ENCODE results near the gene LHFPL6. TPM values are rescaled to one million over a fixed set of nuclear protein-coding genes. Genes with fewer than 3 reads are reported as not detected.

Gene LHFPL6
- total RNA-seq, 2 donors from 2014 or later: 0.52 to 2.8 TPM

GRCh38 chr13:39379118-39379517 is 223.9 kb downstream of the LHFPL6 start:
- no peak for DNase-seq (ENCODE audit: low spot score in 2 of 2)
- peak in 1 of 2 donors; percentile 92 for ATAC-seq
- Mint-ChIP-seq H3K9me3 (no peaks in the 10 kb centered on the region), H3K36me3 (no peaks in the 10 kb centered on the region), H3K27ac (no peak overlapping the region)

GRCh38 chr13:39378306-39378705 is 224.7 kb downstream of the LHFPL6 start:
- no peak for DNase-seq (ENCODE audit: low spot score in 2 of 2)
- no peak for ATAC-seq
- Mint-ChIP-seq H3K9me3 (no peaks in the 10 kb centered on the region), H3K27ac (no peak overlapping the region), H3K36me3 (no peaks in the 10 kb centered on the region)

- H3K36me3 Mint-ChIP-seq: no peaks in the 10 kb centered on the region
- H3K27ac Mint-ChIP-seq: no peak overlapping the region
- DNase-seq (ENCODE audit: low spot score in 2 of 2) (no peak), ATAC-seq (no peak)
- H3K9me3 Mint-ChIP-seq: no peaks in the 10 kb centered on the region
These were observed 225.3 kb downstream of the LHFPL6 start for GRCh38 chr13:39377699-39378098.

- no peak for ATAC-seq
- Mint-ChIP-seq H3K27ac (no peak overlapping the region), H3K36me3 (no peaks in the 10 kb centered on the region), H3K9me3 (no peaks in the 10 kb centered on the region)
- no peak for DNase-seq (ENCODE audit: low spot score in 2 of 2)
These were observed 226.9 kb downstream of the LHFPL6 start for GRCh38 chr13:39376076-39376475.

- Mint-ChIP-seq H3K27ac (no peak overlapping the region), H3K36me3 (no peaks in the 10 kb centered on the region), H3K9me3 (no peaks in the 10 kb centered on the region)
- ATAC-seq (no peak), DNase-seq (ENCODE audit: low spot score in 2 of 2) (no peak)
These were observed 227.4 kb downstream of the LHFPL6 start for GRCh38 chr13:39375601-39376000.

- Mint-ChIP-seq H3K9me3 (no peaks in the 10 kb centered on the region), H3K36me3 (no peaks in the 10 kb centered on the region), H3K27ac (no peak overlapping the region)
- ATAC-seq (no peak), DNase-seq (ENCODE audit: low spot score in 2 of 2) (no peak)
These were observed 228.2 kb downstream of the LHFPL6 start for GRCh38 chr13:39374741-39375189.

GRCh38 chr13:39373145-39373544 is 229.8 kb downstream of the LHFPL6 start:
- no peak overlapping the region for H3K27ac Mint-ChIP-seq
- DNase-seq (ENCODE audit: low spot score in 2 of 2): no peak
- no peak for ATAC-seq
- H3K36me3 Mint-ChIP-seq: no peaks in the 10 kb centered on the region
- no peaks in the 10 kb centered on the region for H3K9me3 Mint-ChIP-seq

- ATAC-seq (no peak), DNase-seq (ENCODE audit: low spot score in 2 of 2) (no peak)
- Mint-ChIP-seq H3K27ac (no peak overlapping the region), H3K9me3 (no peaks in the 10 kb centered on the region), H3K36me3 (no peaks in the 10 kb centered on the region)
These were observed 231.3 kb downstream of the LHFPL6 start for GRCh38 chr13:39371706-39372105.

- Mint-ChIP-seq H3K9me3 (no peaks in the 10 kb centered on the region), H3K27ac (no peak overlapping the region), H3K36me3 (no peaks in the 10 kb centered on the region)
- ATAC-seq: no peak
- DNase-seq (ENCODE audit: low spot score in 2 of 2): no peak
These were observed 232.4 kb downstream of the LHFPL6 start for GRCh38 chr13:39370554-39370953.

- Mint-ChIP-seq H3K27ac (no peak overlapping the region), H3K36me3 (no peaks in the 10 kb centered on the region), H3K9me3 (no peaks in the 10 kb centered on the region)
- no peak for DNase-seq (ENCODE audit: low spot score in 2 of 2)
- ATAC-seq: no peak
These were observed 232.9 kb downstream of the LHFPL6 start for GRCh38 chr13:39370048-39370447.

GRCh38 chr13:39369161-39369890 is 233.7 kb downstream of the LHFPL6 start:
- ATAC-seq (no peak), DNase-seq (ENCODE audit: low spot score in 2 of 2) (no peak)
- no peaks in the 10 kb centered on the region for H3K36me3 Mint-ChIP-seq
- H3K9me3 Mint-ChIP-seq: no peaks in the 10 kb centered on the region
- H3K27ac Mint-ChIP-seq: no peak overlapping the region

GRCh38 chr13:39365879-39366278 is 237.1 kb downstream of the LHFPL6 start:
- ATAC-seq: no peak
- DNase-seq (ENCODE audit: low spot score in 2 of 2): no peak
- no peaks in the 10 kb centered on the region for H3K36me3 Mint-ChIP-seq
- no peaks in the 10 kb centered on the region for H3K9me3 Mint-ChIP-seq
- no peak overlapping the region for H3K27ac Mint-ChIP-seq

GRCh38 chr13:39364947-39365468 is 238.0 kb downstream of the LHFPL6 start:
- H3K27ac Mint-ChIP-seq: no peak overlapping the region
- no peak for ATAC-seq
- H3K36me3 Mint-ChIP-seq: no peaks in the 10 kb centered on the region
- no peaks in the 10 kb centered on the region for H3K9me3 Mint-ChIP-seq
- no peak for DNase-seq (ENCODE audit: low spot score in 2 of 2)

GRCh38 chr13:39363382-39363772 is 239.6 kb downstream of the LHFPL6 start:
- Mint-ChIP-seq H3K36me3 (no peaks in the 10 kb centered on the region), H3K27ac (no peak overlapping the region), H3K9me3 (no peaks in the 10 kb centered on the region)
- DNase-seq (ENCODE audit: low spot score in 2 of 2) (no peak), ATAC-seq (no peak)

- no peaks in the 10 kb centered on the region for H3K9me3 Mint-ChIP-seq
- DNase-seq (ENCODE audit: low spot score in 2 of 2) (no peak), ATAC-seq (no peak)
- H3K27ac Mint-ChIP-seq: no peak overlapping the region
- H3K36me3 Mint-ChIP-seq: no peaks in the 10 kb centered on the region
These were observed 240.2 kb downstream of the LHFPL6 start for GRCh38 chr13:39362652-39363381.

GRCh38 chr13:39353988-39354387 is 249.0 kb downstream of the LHFPL6 start:
- Mint-ChIP-seq H3K27ac (no peak overlapping the region), H3K36me3 (no peaks in the 10 kb centered on the region), H3K9me3 (peaks cover 0 to 3% of the 10 kb centered on the region in 2 donors)
- no peak for DNase-seq (ENCODE audit: low spot score in 2 of 2)
- no peak for ATAC-seq

GRCh38 chr13:39350461-39350881 is 252.5 kb downstream of the LHFPL6 start:
- Mint-ChIP-seq H3K9me3 (no peaks in the 10 kb centered on the region), H3K27ac (no peak overlapping the region), H3K36me3 (no peaks in the 10 kb centered on the region)
- no peak for ATAC-seq
- DNase-seq (ENCODE audit: low spot score in 2 of 2): no peak

Measured in activated naive CD4-positive, alpha-beta T cell treated with anti-CD3 and anti-CD28 coated beads, Interleukin-2, amount 50 U/mL, for 72 hours (primary cell).